Measurements from ENCODE around the gene SERPINA6. TPM values are rescaled to one million over a fixed set of nuclear protein-coding genes. Genes with fewer than 3 reads are reported as not detected.
"Not testable (repeated sequence)": the region's sequence is repeated elsewhere in the genome, so short reads cannot be mapped to it uniquely, and the experiment has no call there.

SERPINA6 gene
- total RNA-seq, result not detected

GRCh38 chr14:94322648-94323570 lies at the start of gene SERPINA6:
TSS of gene SERPINA6 (minus strand) at chr14:94323336. CDS start at chr14:94314648, 8,688 bp downstream.
- Histone ChIP-seq H3K4me3 (no peak within 1 kb of the TSS), H3K36me3 (no peaks in the 10 kb centered on the region), H3K27me3 (peaks cover 6% of the 10 kb centered on the region), H3K9me3 (peaks cover 0 to 14% (median 0%) of the 10 kb centered on the region in 3 donors), H3K4me1 (no peaks in the 10 kb centered on the region), H3K27ac (no peak within 1 kb of the TSS)
- TF ChIP-seq POLR2A (IDR thresholded peaks at IDR 0.05) (no peak), CTCF (IDR thresholded peaks at IDR 0.05) (no peak), POLR2AphosphoS5 (IDR thresholded peaks at IDR 0.05) (no peak), EP300 (IDR thresholded peaks at IDR 0.05) (no peak)
- 50 to 56% methylated on average over 2 to 9 of the region's 15 CpGs for WGBS, 2 donors (ENCODE audit: low coverage in 1 of 2)
- peak; percentile 41 for ATAC-seq

- ATAC-seq, result no peak
- no peak overlapping the region for H3K27ac ChIP-seq
- 81 to 84% methylated on average over 5 to 6 of the region's 13 CpGs for WGBS, 2 donors (ENCODE audit: low coverage in 1 of 2)
- no peak for TF ChIP-seq POLR2AphosphoS5 (IDR thresholded peaks at IDR 0.05)
- no peak for TF ChIP-seq CTCF (IDR thresholded peaks at IDR 0.05)
- no peak for TF ChIP-seq EP300 (IDR thresholded peaks at IDR 0.05)
- TF ChIP-seq POLR2A (IDR thresholded peaks at IDR 0.05), result no peak
- H3K27me3 ChIP-seq, result peaks cover 27% of the 10 kb centered on the region
- H3K4me3 ChIP-seq, result no peak overlapping the region
- no peaks in the 10 kb centered on the region for H3K4me1 ChIP-seq
- H3K36me3 ChIP-seq, result no peaks in the 10 kb centered on the region
- H3K9me3 ChIP-seq, result no peaks in the 10 kb centered on the region
Measured at GRCh38 chr14:94372021-94372605, 49.0 kb upstream of the SERPINA6 start.

GRCh38 chr14:94370524-94370910 lies 47.4 kb upstream of the SERPINA6 start:
- Histone ChIP-seq H3K4me1 (no peaks in the 10 kb centered on the region), H3K27me3 (peaks cover 16% of the 10 kb centered on the region), H3K4me3 (no peak overlapping the region), H3K36me3 (no peaks in the 10 kb centered on the region), H3K9me3 (no peaks in the 10 kb centered on the region), H3K27ac (no peak overlapping the region)
- TF ChIP-seq EP300 (IDR thresholded peaks at IDR 0.05), result no peak
- TF ChIP-seq POLR2AphosphoS5 (IDR thresholded peaks at IDR 0.05), result no peak
- TF ChIP-seq POLR2A (IDR thresholded peaks at IDR 0.05), result no peak
- TF ChIP-seq CTCF (IDR thresholded peaks at IDR 0.05), result no peak
- 56 to 79% methylated on average over 1 to 3 of the region's 6 CpGs for WGBS, 2 donors (ENCODE audit: low coverage in 1 of 2)
- no peak for ATAC-seq

GRCh38 chr14:94369766-94370523 lies 46.8 kb upstream of the SERPINA6 start:
- not testable (repeated sequence) for H3K27ac ChIP-seq, H3K4me3 ChIP-seq, ATAC-seq, H3K9me3 ChIP-seq, H3K4me1 ChIP-seq, H3K36me3 ChIP-seq
- peaks cover 16% of the 10 kb centered on the region for H3K27me3 ChIP-seq
- 80% methylated on average over 11 of the region's 22 CpGs; no CpG with 5 or more reads in 1 of the 2 donors for WGBS, 2 donors (ENCODE audit: low coverage in 1 of 2)

GRCh38 chr14:94368956-94369355 lies 45.8 kb upstream of the SERPINA6 start:
- Histone ChIP-seq H3K27ac (no peak overlapping the region), H3K27me3 (peaks cover 16% of the 10 kb centered on the region)
- 77 to 81% methylated on average over 4 to 6 of the region's 7 CpGs for WGBS, 2 donors (ENCODE audit: low coverage in 1 of 2)

More at GRCh38 chr14:94368956-94369355, 45.8 kb upstream of the SERPINA6 start:
- no peaks in the 10 kb centered on the region for H3K36me3 ChIP-seq
- H3K4me3 ChIP-seq, result no peak overlapping the region
- TF ChIP-seq CTCF (IDR thresholded peaks at IDR 0.05), result no peak
- TF ChIP-seq EP300 (IDR thresholded peaks at IDR 0.05), result no peak
- TF ChIP-seq POLR2AphosphoS5 (IDR thresholded peaks at IDR 0.05), result no peak
- TF ChIP-seq POLR2A (IDR thresholded peaks at IDR 0.05), result no peak
- H3K9me3 ChIP-seq, result no peaks in the 10 kb centered on the region
- no peaks in the 10 kb centered on the region for H3K4me1 ChIP-seq
- ATAC-seq, result no peak
